Measurements from ENCODE around the gene PHLDA3. TPM values are rescaled to one million over a fixed set of nuclear protein-coding genes. Genes with fewer than 3 reads are reported as not detected.

The PHLDA3 gene
- total RNA-seq, 1 experiment from 2014 or later, result 22.1 TPM

DNA sequence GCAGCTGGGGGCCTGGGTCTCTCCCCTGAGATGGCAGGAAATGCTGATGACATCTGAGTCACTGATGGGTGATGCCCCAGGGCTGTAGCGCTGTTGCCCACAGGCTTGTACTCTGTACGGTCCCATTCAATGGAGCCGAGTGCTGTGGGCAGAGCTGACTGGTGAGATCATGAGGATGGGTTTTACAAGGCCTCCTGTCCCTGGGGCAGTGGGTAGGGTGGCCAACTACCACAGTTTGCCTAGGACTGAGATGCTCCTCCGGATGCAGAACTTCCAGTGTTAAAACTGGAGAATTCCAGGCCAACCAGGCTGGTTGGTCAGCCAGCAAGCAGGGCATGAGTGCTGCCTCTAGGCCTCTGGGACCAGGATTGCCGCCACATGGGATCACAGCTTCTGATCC is 9.2 kb downstream of the PHLDA3 start (continued):
- TF ChIP-seq SP1 (IDR thresholded peaks at IDR 0.05; ENCODE audit: low read depth), result no peak
- no peak for TF ChIP-seq POLR2AphosphoS5 (IDR thresholded peaks at IDR 0.05; ENCODE audit: low read depth, low read length)

DNA sequence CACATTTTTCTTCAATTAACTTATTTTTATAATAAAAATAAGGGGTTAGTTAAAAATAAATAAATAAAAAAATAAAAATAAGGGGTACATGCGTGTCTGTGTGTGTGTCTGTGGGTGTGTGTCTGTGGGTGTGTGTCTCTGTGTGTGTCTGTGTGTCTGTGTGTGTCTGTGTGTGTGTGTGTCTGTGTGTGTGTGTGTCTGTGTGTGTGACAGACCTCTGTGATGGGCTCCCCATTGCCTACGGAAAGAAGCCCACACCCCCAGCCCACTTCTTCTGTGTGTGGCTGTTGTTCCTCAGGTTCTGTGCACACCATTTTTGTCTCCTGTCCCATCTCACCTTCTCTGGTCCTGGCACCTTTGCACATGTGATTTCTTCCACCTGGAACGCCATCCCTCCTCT is 9.9 kb downstream of the PHLDA3 start:
- no peak overlapping the region for H3K4me3 ChIP-seq (replicated peaks in 1 of 2; ENCODE audit: low read depth in 1 of 2, low read length in 2 of 2)
- ChIA-PET CTCF (interaction anchor here (1.1 to 3.6 kb wide), 3 partner anchors 10 to 54 kb away, joined by 3 to 35 read pairs (median 3); no protein-coding TSS in a partner anchor), RAD21 (ENCODE audit: low non-redundant PET in 1 of 2, low total read pairs in 2 of 2, uncharacterized antibody in 2 of 2, unreplicated experiment in 2 of 2) (no interaction called here), POLR2A (interaction anchor here (0.5 to 2.6 kb wide), 2 partner anchors 21 to 26 kb away, joined by 3 to 7 read pairs; no protein-coding TSS in a partner anchor)
- peaks cover 41 to 72% of the 10 kb centered on the region in 2 experiments for H3K4me1 ChIP-seq (ENCODE audit: control insufficient read depth in 1 of 2, insufficient read depth in 2 of 2, low read length in 2 of 2)
- no peak overlapping the region for H3K9ac ChIP-seq (ENCODE audit: low read length)
- H2AFZ ChIP-seq (ENCODE audit: low read depth, low read length, poor library complexity, severe bottlenecking), result no peak overlapping the region
- H3K9me2 ChIP-seq (ENCODE audit: insufficient read depth), result no peaks in the 10 kb centered on the region
- no peak overlapping the region for H3K27ac ChIP-seq (ENCODE audit: low read depth, low read length)
- H4K20me1 ChIP-seq (ENCODE audit: insufficient read depth), result no peaks in the 10 kb centered on the region
- H3K36me3 ChIP-seq (ENCODE audit: control insufficient read depth in 1 of 2, insufficient read depth in 2 of 2, low read length in 2 of 2), result no peaks in the 10 kb centered on the region
- DNase-seq (ENCODE audit: low read depth, low spot score) (no peak), ATAC-seq (no peak)
- no peak for TF ChIP-seq CBX3 (IDR thresholded peaks at IDR 0.05; ENCODE audit: low read depth)
- TF ChIP-seq, protein P1, sequence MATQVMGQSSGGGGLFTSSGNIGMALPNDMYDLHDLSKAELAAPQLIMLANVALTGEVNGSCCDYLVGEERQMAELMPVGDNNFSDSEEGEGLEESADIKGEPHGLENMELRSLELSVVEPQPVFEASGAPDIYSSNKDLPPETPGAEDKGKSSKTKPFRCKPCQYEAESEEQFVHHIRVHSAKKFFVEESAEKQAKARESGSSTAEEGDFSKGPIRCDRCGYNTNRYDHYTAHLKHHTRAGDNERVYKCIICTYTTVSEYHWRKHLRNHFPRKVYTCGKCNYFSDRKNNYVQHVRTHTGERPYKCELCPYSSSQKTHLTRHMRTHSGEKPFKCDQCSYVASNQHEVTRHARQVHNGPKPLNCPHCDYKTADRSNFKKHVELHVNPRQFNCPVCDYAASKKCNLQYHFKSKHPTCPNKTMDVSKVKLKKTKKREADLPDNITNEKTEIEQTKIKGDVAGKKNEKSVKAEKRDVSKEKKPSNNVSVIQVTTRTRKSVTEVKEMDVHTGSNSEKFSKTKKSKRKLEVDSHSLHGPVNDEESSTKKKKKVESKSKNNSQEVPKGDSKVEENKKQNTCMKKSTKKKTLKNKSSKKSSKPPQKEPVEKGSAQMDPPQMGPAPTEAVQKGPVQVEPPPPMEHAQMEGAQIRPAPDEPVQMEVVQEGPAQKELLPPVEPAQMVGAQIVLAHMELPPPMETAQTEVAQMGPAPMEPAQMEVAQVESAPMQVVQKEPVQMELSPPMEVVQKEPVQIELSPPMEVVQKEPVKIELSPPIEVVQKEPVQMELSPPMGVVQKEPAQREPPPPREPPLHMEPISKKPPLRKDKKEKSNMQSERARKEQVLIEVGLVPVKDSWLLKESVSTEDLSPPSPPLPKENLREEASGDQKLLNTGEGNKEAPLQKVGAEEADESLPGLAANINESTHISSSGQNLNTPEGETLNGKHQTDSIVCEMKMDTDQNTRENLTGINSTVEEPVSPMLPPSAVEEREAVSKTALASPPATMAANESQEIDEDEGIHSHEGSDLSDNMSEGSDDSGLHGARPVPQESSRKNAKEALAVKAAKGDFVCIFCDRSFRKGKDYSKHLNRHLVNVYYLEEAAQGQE (IDR thresholded peaks at IDR 0.05; ENCODE audit: low read depth), result no peak
- TF ChIP-seq FOSL1 (IDR thresholded peaks at IDR 0.05; ENCODE audit: low read depth), result no peak
- no peak for TF ChIP-seq TCF7L2 (IDR thresholded peaks at IDR 0.05; ENCODE audit: borderline replicate concordance, extremely low read depth, insufficient read depth, insufficient read length)
- TF ChIP-seq EGR1 (IDR thresholded peaks at IDR 0.05; ENCODE audit: low read depth), result no peak
- no peak for TF ChIP-seq ELF1 (IDR thresholded peaks at IDR 0.05; ENCODE audit: borderline replicate concordance, low read depth)
- TF ChIP-seq ZFX (IDR thresholded peaks at IDR 0.05), result no peak
- TF ChIP-seq SIN3A (IDR thresholded peaks at IDR 0.05; ENCODE audit: low read depth), result no peak
- TF ChIP-seq SRF (IDR thresholded peaks at IDR 0.05; ENCODE audit: low read depth), result no peak
- TF ChIP-seq, protein P2, sequence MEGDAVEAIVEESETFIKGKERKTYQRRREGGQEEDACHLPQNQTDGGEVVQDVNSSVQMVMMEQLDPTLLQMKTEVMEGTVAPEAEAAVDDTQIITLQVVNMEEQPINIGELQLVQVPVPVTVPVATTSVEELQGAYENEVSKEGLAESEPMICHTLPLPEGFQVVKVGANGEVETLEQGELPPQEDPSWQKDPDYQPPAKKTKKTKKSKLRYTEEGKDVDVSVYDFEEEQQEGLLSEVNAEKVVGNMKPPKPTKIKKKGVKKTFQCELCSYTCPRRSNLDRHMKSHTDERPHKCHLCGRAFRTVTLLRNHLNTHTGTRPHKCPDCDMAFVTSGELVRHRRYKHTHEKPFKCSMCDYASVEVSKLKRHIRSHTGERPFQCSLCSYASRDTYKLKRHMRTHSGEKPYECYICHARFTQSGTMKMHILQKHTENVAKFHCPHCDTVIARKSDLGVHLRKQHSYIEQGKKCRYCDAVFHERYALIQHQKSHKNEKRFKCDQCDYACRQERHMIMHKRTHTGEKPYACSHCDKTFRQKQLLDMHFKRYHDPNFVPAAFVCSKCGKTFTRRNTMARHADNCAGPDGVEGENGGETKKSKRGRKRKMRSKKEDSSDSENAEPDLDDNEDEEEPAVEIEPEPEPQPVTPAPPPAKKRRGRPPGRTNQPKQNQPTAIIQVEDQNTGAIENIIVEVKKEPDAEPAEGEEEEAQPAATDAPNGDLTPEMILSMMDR (IDR thresholded peaks at IDR 0.05 in 2 of 3, conservative IDR thresholded peaks at IDR 0.05 in 1 of 3; ENCODE audit: borderline replicate concordance in 1 of 3, insufficient read depth in 1 of 3, low read depth in 2 of 3, low read length in 2 of 3), result no peak
- no peak for TF ChIP-seq YY1 (IDR thresholded peaks at IDR 0.05; ENCODE audit: extremely low read depth, insufficient replicate concordance, low read depth, low read length)
- no peak for TF ChIP-seq EZH2phosphoT487 (IDR thresholded peaks at IDR 0.05; ENCODE audit: borderline replicate concordance)
- TF ChIP-seq, protein P3, sequence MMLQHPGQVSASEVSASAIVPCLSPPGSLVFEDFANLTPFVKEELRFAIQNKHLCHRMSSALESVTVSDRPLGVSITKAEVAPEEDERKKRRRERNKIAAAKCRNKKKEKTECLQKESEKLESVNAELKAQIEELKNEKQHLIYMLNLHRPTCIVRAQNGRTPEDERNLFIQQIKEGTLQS (IDR thresholded peaks at IDR 0.05), result no peak
- TF ChIP-seq, protein P4, sequence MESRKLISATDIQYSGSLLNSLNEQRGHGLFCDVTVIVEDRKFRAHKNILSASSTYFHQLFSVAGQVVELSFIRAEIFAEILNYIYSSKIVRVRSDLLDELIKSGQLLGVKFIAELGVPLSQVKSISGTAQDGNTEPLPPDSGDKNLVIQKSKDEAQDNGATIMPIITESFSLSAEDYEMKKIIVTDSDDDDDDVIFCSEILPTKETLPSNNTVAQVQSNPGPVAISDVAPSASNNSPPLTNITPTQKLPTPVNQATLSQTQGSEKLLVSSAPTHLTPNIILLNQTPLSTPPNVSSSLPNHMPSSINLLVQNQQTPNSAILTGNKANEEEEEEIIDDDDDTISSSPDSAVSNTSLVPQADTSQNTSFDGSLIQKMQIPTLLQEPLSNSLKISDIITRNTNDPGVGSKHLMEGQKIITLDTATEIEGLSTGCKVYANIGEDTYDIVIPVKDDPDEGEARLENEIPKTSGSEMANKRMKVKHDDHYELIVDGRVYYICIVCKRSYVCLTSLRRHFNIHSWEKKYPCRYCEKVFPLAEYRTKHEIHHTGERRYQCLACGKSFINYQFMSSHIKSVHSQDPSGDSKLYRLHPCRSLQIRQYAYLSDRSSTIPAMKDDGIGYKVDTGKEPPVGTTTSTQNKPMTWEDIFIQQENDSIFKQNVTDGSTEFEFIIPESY (IDR thresholded peaks at IDR 0.05; ENCODE audit: extremely low read depth, insufficient replicate concordance, low read length), result no peak
- no peaks in the 10 kb centered on the region for H3K27me3 ChIP-seq (ENCODE audit: insufficient read depth, low read length)
- intact Hi-C loops (cut with micrococcal nuclease), result no loop called here
- no peak overlapping the region for H3K4me2 ChIP-seq (ENCODE audit: low read length)
- BruUV-seq (replicated peaks), result no TSS peak
- no peaks in the 10 kb centered on the region for H3K9me3 ChIP-seq (ENCODE audit: control insufficient read depth in 1 of 2, insufficient read depth in 1 of 2, low read depth in 1 of 2, low read length in 2 of 2)
- H3K79me2 ChIP-seq (ENCODE audit: insufficient read depth, low read length), result no peaks in the 10 kb centered on the region
